HCT116 (cell line): Measurements from ENCODE around the gene SELENON. TPM values are rescaled to one million over a fixed set of nuclear protein-coding genes. Genes with fewer than 3 reads are reported as not detected.

Source experiments
- ATAC-seq: fragments of 200-7000 bp; cut with Tn5 transposase; 2 replicates; pipeline ENCODE4 v1.9.1; 2020; ENCODE audit warnings: mild to moderate bottlenecking, moderate library complexity
- BruUV-seq: library from RNA; stranded (reverse); fragments of 400-500 nt; replicated peaks from 2 replicates; lab custom pipeline; 2021; lab: Mats Ljungman, UMichigan
- CTCF ChIA-PET: fragments of 300-600 bp; sonication (Branson Sonifier 250); formaldehyde crosslinking; loops from one replicate; lab custom pipeline; 2021; ENCODE audit warnings: antibody characterized with exemption; lab: Charles Lee
- POLR2A ChIA-PET: fragments of 300-600, 350-600 bp; sonication (Branson Sonifier 250); formaldehyde crosslinking; loops from one replicate; lab custom pipeline; 2021; ENCODE audit warnings: antibody characterized with exemption; lab: Charles Lee
- RAD21 ChIA-PET, 2 experiments: fragments of 300-600 bp; sonication (Branson Sonifier 250); formaldehyde crosslinking; loops; one replicate each; lab custom pipeline; 2023; ENCODE audit warnings: low total read pairs in 2 of 2; ENCODE audit not compliant: uncharacterized antibody in 2 of 2, unreplicated experiment in 2 of 2, low non-redundant PET in 1 of 2; lab: Charles Lee
- DNase-seq: peaks from one replicate; pipeline ENCODE4 v3.0.0-alpha.2; 2010; ENCODE audit warnings: low read depth, low spot score
- H2AFZ ChIP-seq: fragments of 200-600 bp; shearing (Covaris generic), sonication (generic); 2 replicates; pipeline ENCODE4 v1.6.1; 2017; ENCODE audit warnings: low read depth, mixed run types, mixed read lengths, antibody characterized with exemption, low read length; ENCODE audit not compliant: poor library complexity, severe bottlenecking
- H3K27ac ChIP-seq: 2 replicates; pipeline ENCODE4 v1.5.1; 2012; ENCODE audit warnings: low read depth, low read length
- H3K27me3 ChIP-seq: fragments of 200-600 bp; sonication (generic); 2 replicates; pipeline ENCODE4 v1.6.1; 2016; ENCODE audit warnings: mixed run types, low read length, mixed read lengths; ENCODE audit not compliant: insufficient read depth
- H3K36me3 ChIP-seq, 2 experiments: fragments of 200-500 bp in 1 of 2; fragments of 200-600 bp in 1 of 2; sonication (Bioruptor generic) in 1 of 2; sonication (generic) in 1 of 2; 2 replicates each; pipeline versions ENCODE4 v1.5.1 to v1.6.1; 2014 to 2016; ENCODE audit warnings: low read length in 2 of 2, inconsistent platforms in 1 of 2, mixed read lengths in 1 of 2, mixed run types in 1 of 2; ENCODE audit not compliant: insufficient read depth in 2 of 2, control insufficient read depth in 1 of 2
- H3K4me1 ChIP-seq, 2 experiments: fragments of 200-600 bp in 1 of 2; sonication (generic) in 1 of 2; 2 replicates each; pipeline versions ENCODE4 v1.5.1 to v1.6.1; 2012 to 2017; ENCODE audit warnings: low read length in 2 of 2, inconsistent platforms in 1 of 2, mild to moderate bottlenecking in 1 of 2, mixed read lengths in 1 of 2, mixed run types in 1 of 2, moderate library complexity in 1 of 2; ENCODE audit not compliant: insufficient read depth in 2 of 2, control insufficient read depth in 1 of 2
- H3K4me2 ChIP-seq: fragments of 200-600 bp; sonication (generic); 2 replicates; pipeline ENCODE4 v1.6.1; 2017; ENCODE audit warnings: mixed run types, low read length, mixed read lengths
- H3K4me3 ChIP-seq, 2 experiments: fragments of 200-600 bp in 1 of 2; sonication (generic) in 1 of 2; replicated peaks in 1 of 2; 2 replicates each; pipeline ENCODE4 v1.5.1; 2011 to 2016; ENCODE audit warnings: low read length in 2 of 2, control low read depth in 1 of 2, low read depth in 1 of 2, mild to moderate bottlenecking in 1 of 2, mixed read lengths in 1 of 2, mixed run types in 1 of 2
- H3K79me2 ChIP-seq: fragments of 200-600 bp; sonication (generic); 2 replicates; pipeline ENCODE4 v1.6.1; 2017; ENCODE audit warnings: mild to moderate bottlenecking, mixed run types, low read length, moderate library complexity, mixed read lengths; ENCODE audit not compliant: insufficient read depth
- H3K9ac ChIP-seq: fragments of 200-600 bp; sonication (generic); 2 replicates; pipeline ENCODE4 v1.6.1; 2016; ENCODE audit warnings: low read length, mixed read lengths
- H3K9me2 ChIP-seq: fragments of 200-600 bp; sonication (generic), shearing (Covaris generic); 2 replicates; pipeline ENCODE4 v1.6.1; 2017; ENCODE audit warnings: mixed run types, mild to moderate bottlenecking, moderate library complexity; ENCODE audit not compliant: insufficient read depth
- H3K9me3 ChIP-seq, 2 experiments: fragments of 200-500 bp in 1 of 2; fragments of 200-600 bp in 1 of 2; sonication (Bioruptor generic) in 1 of 2; sonication (generic) in 1 of 2; 2 replicates each; pipeline ENCODE4 v1.6.1; 2014 to 2017; ENCODE audit warnings: low read length in 2 of 2, mixed read lengths in 2 of 2, inconsistent platforms in 1 of 2, low read depth in 1 of 2, mild to moderate bottlenecking in 1 of 2, mixed run types in 1 of 2, moderate library complexity in 1 of 2; ENCODE audit not compliant: control insufficient read depth in 1 of 2, insufficient read depth in 1 of 2
- H4K20me1 ChIP-seq: fragments of 200-600 bp; sonication (generic), shearing (Covaris generic); 2 replicates; pipeline ENCODE4 v1.6.1; 2017; ENCODE audit warnings: mixed run types, mild to moderate bottlenecking, moderate library complexity; ENCODE audit not compliant: insufficient read depth
- CBX3 ChIP-seq: IDR thresholded peaks from 2 replicates; pipeline ENCODE4 v1.6.1; 2012; ENCODE audit warnings: low read depth
- CEBPB ChIP-seq: IDR thresholded peaks from 2 replicates; pipeline ENCODE4 v1.6.1; 2012; ENCODE audit warnings: low read depth
- EGR1 ChIP-seq: IDR thresholded peaks from 2 replicates; pipeline ENCODE4 v1.6.1; 2012; ENCODE audit warnings: low read depth
- ELF1 ChIP-seq: IDR thresholded peaks from 2 replicates; pipeline ENCODE4 v1.6.1; 2012; ENCODE audit warnings: low read depth, borderline replicate concordance
- EZH2 ChIP-seq: fragments of 200-600 bp; sonication (generic); IDR thresholded peaks from 2 replicates; pipeline ENCODE4 v1.6.1; 2017; ENCODE audit warnings: antibody characterized with exemption, mixed run types
- EZH2phosphoT487 ChIP-seq: fragments of 200-600 bp; IDR thresholded peaks from 2 replicates; pipeline ENCODE4 v1.6.1; 2018; ENCODE audit warnings: antibody characterized with exemption, borderline replicate concordance
- POLR2AphosphoS5 ChIP-seq: IDR thresholded peaks from 2 replicates; pipeline ENCODE4 v1.6.1; 2011; ENCODE audit warnings: mild to moderate bottlenecking, low read depth, low read length, moderate library complexity
- RAD21 ChIP-seq: IDR thresholded peaks from 2 replicates; pipeline ENCODE4 v1.6.1; 2012; ENCODE audit warnings: low read depth, mild to moderate bottlenecking
- SIN3A ChIP-seq: IDR thresholded peaks from 2 replicates; pipeline ENCODE4 v1.6.1; 2012; ENCODE audit warnings: low read depth
- SRF ChIP-seq: IDR thresholded peaks from 2 replicates; pipeline ENCODE4 v1.6.1; 2012; ENCODE audit warnings: low read depth
- TCF7L2 ChIP-seq: IDR thresholded peaks from 2 replicates; pipeline ENCODE4 v1.7.0; 2011; ENCODE audit warnings: borderline replicate concordance, inconsistent platforms; ENCODE audit not compliant: insufficient read depth, insufficient read length; ENCODE audit errors: extremely low read depth
- ZFX ChIP-seq: fragments of 450-650 bp; IDR thresholded peaks from 2 replicates; pipeline ENCODE4 v1.6.1; 2017
- ZNF274 ChIP-seq: fragments of 200-500 bp; sonication (Bioruptor generic); IDR thresholded peaks from 2 replicates; pipeline ENCODE4 v1.6.1; 2014; ENCODE audit warnings: mild to moderate bottlenecking, low read depth, low read length, inconsistent platforms
- intact Hi-C: fragments of 100-400 bp; cut with micrococcal nuclease; formaldehyde crosslinking; loops from 2 replicates; pipeline ENCODE4 v1.10.0; 2022
- total RNA-seq: library from RNA; stranded (reverse); gene quantifications from one replicate; pipeline ENCODE4 v1.2.1, GENCODE V29; 2021; ENCODE audit not compliant: unreplicated experiment
- TF ChIP-seq, protein P1 (sequence below): IDR thresholded peaks from 2 replicates; pipeline ENCODE4 v1.6.1; 2012
- TF ChIP-seq, protein P2 (sequence below): IDR thresholded peaks from 2 replicates; pipeline ENCODE4 v1.6.1; 2012; ENCODE audit warnings: low read depth
- TF ChIP-seq, protein P3 (sequence below): IDR thresholded peaks from 2 replicates; pipeline ENCODE4 v1.6.1; 2012

Gene SELENON
- total RNA-seq, 1 experiment from 2014 or later: 85.1 TPM

- CTCF ChIA-PET: interaction anchor here (1.3 kb wide), 1 partner anchor 10 kb away, joined by 5 read pairs; no protein-coding TSS in a partner anchor
- intact Hi-C loops: no loop called here
- no peak overlapping the region; the same call in 1 of the 2 replicates for H3K4me2 ChIP-seq
Observed at GRCh38 chr1:25787760-25788166, 12.2 kb upstream of the SELENON start.

DNA sequence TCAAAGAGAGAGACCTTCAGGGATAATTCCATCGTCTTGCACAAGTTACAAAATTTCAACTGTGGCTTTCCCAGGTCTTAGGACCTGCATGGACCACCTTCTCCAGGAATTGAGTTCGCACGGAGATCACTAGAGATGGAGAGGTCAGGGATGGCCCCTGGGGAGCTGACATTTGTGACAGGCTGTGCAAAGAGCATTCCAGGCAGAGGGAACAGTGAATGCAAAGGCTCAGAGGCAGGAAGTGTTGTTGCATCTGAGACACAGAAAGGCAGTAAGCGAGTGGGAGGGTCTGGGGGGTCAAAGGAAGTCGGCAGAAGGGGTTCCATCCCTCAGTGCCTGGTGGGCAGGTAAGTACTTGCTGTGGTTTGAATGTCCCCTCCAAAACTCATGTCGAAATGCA, 9.5 kb upstream of the SELENON start:
- RAD21 ChIA-PET: no interaction called here
- Histone ChIP-seq H3K36me3 (no peaks in the 10 kb centered on the region), H3K4me3 (no peak overlapping the region), H3K79me2 (no peaks in the 10 kb centered on the region), H4K20me1 (no peaks in the 10 kb centered on the region), H2AFZ (no peak overlapping the region), H3K9ac (no peak overlapping the region), H3K9me3 (no peaks in the 10 kb centered on the region), H3K9me2 (no peaks in the 10 kb centered on the region), H3K4me1 (peaks cover 13 to 14% of the 10 kb centered on the region in 2 experiments), H3K27ac (no peak overlapping the region), H3K27me3 (no peaks in the 10 kb centered on the region), H3K4me2 (no peak overlapping the region)
- POLR2A ChIA-PET: no interaction called here
- ATAC-seq: no peak
- intact Hi-C loops: no loop called here
- DNase-seq: no peak
- no TSS peak for BruUV-seq
- TF ChIP-seq EZH2: no peak
- TF ChIP-seq CBX3: no peak
- no peak for TF ChIP-seq POLR2AphosphoS5
- no peak for TF ChIP-seq CEBPB
- TF ChIP-seq, protein P1, sequence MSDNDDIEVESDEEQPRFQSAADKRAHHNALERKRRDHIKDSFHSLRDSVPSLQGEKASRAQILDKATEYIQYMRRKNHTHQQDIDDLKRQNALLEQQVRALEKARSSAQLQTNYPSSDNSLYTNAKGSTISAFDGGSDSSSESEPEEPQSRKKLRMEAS: no peak
- TF ChIP-seq SIN3A: no peak
- TF ChIP-seq RAD21: no peak
- no peak for TF ChIP-seq SRF
- no peak for TF ChIP-seq ELF1
- no peak for TF ChIP-seq ZFX
- no peak for TF ChIP-seq ZNF274
- TF ChIP-seq, protein P2, sequence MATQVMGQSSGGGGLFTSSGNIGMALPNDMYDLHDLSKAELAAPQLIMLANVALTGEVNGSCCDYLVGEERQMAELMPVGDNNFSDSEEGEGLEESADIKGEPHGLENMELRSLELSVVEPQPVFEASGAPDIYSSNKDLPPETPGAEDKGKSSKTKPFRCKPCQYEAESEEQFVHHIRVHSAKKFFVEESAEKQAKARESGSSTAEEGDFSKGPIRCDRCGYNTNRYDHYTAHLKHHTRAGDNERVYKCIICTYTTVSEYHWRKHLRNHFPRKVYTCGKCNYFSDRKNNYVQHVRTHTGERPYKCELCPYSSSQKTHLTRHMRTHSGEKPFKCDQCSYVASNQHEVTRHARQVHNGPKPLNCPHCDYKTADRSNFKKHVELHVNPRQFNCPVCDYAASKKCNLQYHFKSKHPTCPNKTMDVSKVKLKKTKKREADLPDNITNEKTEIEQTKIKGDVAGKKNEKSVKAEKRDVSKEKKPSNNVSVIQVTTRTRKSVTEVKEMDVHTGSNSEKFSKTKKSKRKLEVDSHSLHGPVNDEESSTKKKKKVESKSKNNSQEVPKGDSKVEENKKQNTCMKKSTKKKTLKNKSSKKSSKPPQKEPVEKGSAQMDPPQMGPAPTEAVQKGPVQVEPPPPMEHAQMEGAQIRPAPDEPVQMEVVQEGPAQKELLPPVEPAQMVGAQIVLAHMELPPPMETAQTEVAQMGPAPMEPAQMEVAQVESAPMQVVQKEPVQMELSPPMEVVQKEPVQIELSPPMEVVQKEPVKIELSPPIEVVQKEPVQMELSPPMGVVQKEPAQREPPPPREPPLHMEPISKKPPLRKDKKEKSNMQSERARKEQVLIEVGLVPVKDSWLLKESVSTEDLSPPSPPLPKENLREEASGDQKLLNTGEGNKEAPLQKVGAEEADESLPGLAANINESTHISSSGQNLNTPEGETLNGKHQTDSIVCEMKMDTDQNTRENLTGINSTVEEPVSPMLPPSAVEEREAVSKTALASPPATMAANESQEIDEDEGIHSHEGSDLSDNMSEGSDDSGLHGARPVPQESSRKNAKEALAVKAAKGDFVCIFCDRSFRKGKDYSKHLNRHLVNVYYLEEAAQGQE: no peak
- TF ChIP-seq EZH2phosphoT487: no peak
- TF ChIP-seq, protein P3, sequence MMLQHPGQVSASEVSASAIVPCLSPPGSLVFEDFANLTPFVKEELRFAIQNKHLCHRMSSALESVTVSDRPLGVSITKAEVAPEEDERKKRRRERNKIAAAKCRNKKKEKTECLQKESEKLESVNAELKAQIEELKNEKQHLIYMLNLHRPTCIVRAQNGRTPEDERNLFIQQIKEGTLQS: no peak
- TF ChIP-seq TCF7L2: no peak
- no peak for TF ChIP-seq EGR1
- CTCF ChIA-PET: no interaction called here

More at GRCh38 chr1:25787760-25788166, 12.2 kb upstream of the SELENON start:
- DNase-seq: no peak
- no peaks in the 10 kb centered on the region for H4K20me1 ChIP-seq
- TF ChIP-seq ZNF274 (no peak), POLR2AphosphoS5 (no peak), TCF7L2 (no peak), ZFX (no peak), SIN3A (no peak)
- TF ChIP-seq, all 23 proteins: peak for 0
- ChIA-PET POLR2A (interaction anchor here (0.6 kb wide), 1 partner anchor 266 kb away, joined by 4 read pairs; no protein-coding TSS in a partner anchor), RAD21 (no interaction called here)
- peaks cover 13 to 14% of the 10 kb centered on the region in 2 experiments for H3K4me1 ChIP-seq
- H3K27ac ChIP-seq: no peak overlapping the region
- no peaks in the 10 kb centered on the region for H3K9me2 ChIP-seq
- ATAC-seq: no peak
- no peak overlapping the region for H3K9ac ChIP-seq
- BruUV-seq: no TSS peak
- no peaks in the 10 kb centered on the region for H3K9me3 ChIP-seq
- no peak overlapping the region for H3K4me3 ChIP-seq
- H2AFZ ChIP-seq: no peak overlapping the region
- H3K79me2 ChIP-seq: no peaks in the 10 kb centered on the region
- H3K27me3 ChIP-seq: no peaks in the 10 kb centered on the region
- no peaks in the 10 kb centered on the region for H3K36me3 ChIP-seq
